Fibroblast of skin of back (primary cell): ENCODE results near the gene KRTAP4-5. TPM values are rescaled to one million over a fixed set of nuclear protein-coding genes. Genes with fewer than 3 reads are reported as not detected.
"Not testable (repeated sequence)": the region's sequence is repeated elsewhere in the genome, so short reads cannot be mapped to it uniquely, and the experiment has no call there.

Experiments
- DNase-seq: peaks from one replicate; pipeline ENCODE4 v3.0.0-alpha.2; 2013
- polyA plus RNA-seq, 2 experiments: library from polyadenylated mRNA; unstranded; fragments of 120-200 nt; gene quantifications; one replicate each; pipeline ENCODE4 v1.2.1, GENCODE V29; 2013; ENCODE audit not compliant: insufficient read length in 2 of 2

The KRTAP4-5 gene
- not detected for polyA plus RNA-seq (2013, experiment 1 of 2; ENCODE audit: insufficient read length)
- not detected for polyA plus RNA-seq (2013, experiment 2 of 2; ENCODE audit: insufficient read length)

GRCh38 chr17:41149652-41149985 is at the start of gene KRTAP4-5:
TSS of gene KRTAP4-5 (minus strand) at chr17:41149825. CDS start at chr17:41149767, 58 bp downstream.
- no peak for DNase-seq

GRCh38 chr17:41196068-41196467 is 46.4 kb upstream of the KRTAP4-5 start:
- no peak for DNase-seq

- DNase-seq = no peak
Measured at GRCh38 chr17:41190328-41190727, 40.7 kb upstream of the KRTAP4-5 start.

GRCh38 chr17:41189837-41190318 is 40.3 kb upstream of the KRTAP4-5 start, which contains the start of gene KRTAP9-1:
TSS of gene KRTAP9-1 (plus strand) at chr17:41189887. CDS start at chr17:41189887, 0 bp downstream.
- not testable (repeated sequence) for DNase-seq

GRCh38 chr17:41186872-41187271 is 37.2 kb upstream of the KRTAP4-5 start:
- no peak for DNase-seq

GRCh38 chr17:41185001-41185400 is 35.4 kb upstream of the KRTAP4-5 start:
- no peak for DNase-seq

GRCh38 chr17:41184480-41184961 is 34.9 kb upstream of the KRTAP4-5 start, which contains the start of gene KRTAP4-1:
TSS of gene KRTAP4-1 (minus strand) at chr17:41184911. CDS start at chr17:41184854, 57 bp downstream.
- no peak for DNase-seq

GRCh38 chr17:41178843-41179616 is 29.4 kb upstream of the KRTAP4-5 start:
- DNase-seq = peak; percentile 33

GRCh38 chr17:41178341-41178740 is 28.7 kb upstream of the KRTAP4-5 start:
- DNase-seq = peak; percentile 51

- no peak for DNase-seq
Measured at GRCh38 chr17:41177727-41178271, 28.2 kb upstream of the KRTAP4-5 start, which contains the start of gene KRTAP4-2. TSS of gene KRTAP4-2 (minus strand) at chr17:41178221. CDS start at chr17:41178164, 57 bp downstream.

GRCh38 chr17:41176744-41177387 is 27.2 kb upstream of the KRTAP4-5 start:
- no peak for DNase-seq

- DNase-seq = no peak
Measured at GRCh38 chr17:41171886-41172285, 22.3 kb upstream of the KRTAP4-5 start.

- no peak for DNase-seq
Measured at GRCh38 chr17:41168121-41168520, 18.5 kb upstream of the KRTAP4-5 start, which contains the start of gene KRTAP4-3. TSS of gene KRTAP4-3 (minus strand) at chr17:41168221. CDS start at chr17:41168172, 49 bp downstream.

GRCh38 chr17:41167561-41167960 is 17.9 kb upstream of the KRTAP4-5 start:
- no peak for DNase-seq

GRCh38 chr17:41163828-41164227 is 14.2 kb upstream of the KRTAP4-5 start:
- no peak for DNase-seq

GRCh38 chr17:41160648-41161047 is 11.0 kb upstream of the KRTAP4-5 start, which contains the start of gene KRTAP4-4:
TSS of gene KRTAP4-4 (minus strand) at chr17:41160748. CDS start at chr17:41160691, 57 bp downstream.
- no peak for DNase-seq

- not testable (repeated sequence) for DNase-seq
Measured at GRCh38 chr17:41160190-41160589, 10.6 kb upstream of the KRTAP4-5 start.

- DNase-seq = no peak
Measured at GRCh38 chr17:41153856-41154255, 4.2 kb upstream of the KRTAP4-5 start.

- DNase-seq = no peak
Measured at GRCh38 chr17:41151525-41151924, 1.9 kb upstream of the KRTAP4-5 start.

- no peak for DNase-seq
Measured at GRCh38 chr17:41150026-41150425, 401 bp upstream of the KRTAP4-5 start.

GRCh38 chr17:41148971-41149651 is 514 bp downstream of the KRTAP4-5 start:
- not testable (repeated sequence) for DNase-seq
